HL-60 (cell line): Measurements from ENCODE around the gene TSHZ2.
"Not testable (repeated sequence)": the region's sequence is repeated elsewhere in the genome, so short reads cannot be mapped to it uniquely, and the experiment has no call there.

Experiments used
- DNase-seq, 2 experiments: peaks; one replicate each; pipeline ENCODE4 v3.0.0-alpha.2; 2010 to 2020; ENCODE audit warnings: low read depth in 1 of 2, low spot score in 1 of 2
- H3K27ac ChIP-seq: fragments of 250-450 bp; sonication (Bioruptor Pico); replicated peaks from 2 replicates; pipeline ENCODE4 v1.5.1; 2020; ENCODE audit warnings: mild to moderate bottlenecking, moderate library complexity
- H3K27me3 ChIP-seq: fragments of 250-450 bp; sonication (Bioruptor Pico); 2 replicates; pipeline ENCODE4 v1.5.1; 2021; ENCODE audit warnings: mild to moderate bottlenecking, moderate library complexity; ENCODE audit not compliant: insufficient read depth, poor library complexity, severe bottlenecking
- H3K4me3 ChIP-seq: replicated peaks from 2 replicates; pipeline ENCODE4 v1.5.1; 2011; ENCODE audit warnings: mild to moderate bottlenecking, control low read depth, low read length; ENCODE audit not compliant: insufficient read depth
- GABPA ChIP-seq: IDR thresholded peaks from 2 replicates; pipeline ENCODE4 v1.6.1; 2012; ENCODE audit warnings: low read depth
- POLR2AphosphoS5 ChIP-seq: IDR thresholded peaks from 2 replicates; pipeline ENCODE4 v1.6.1; 2012; ENCODE audit warnings: low read depth
- SPI1 ChIP-seq: IDR thresholded peaks from 2 replicates; pipeline ENCODE4 v1.6.1; 2012; ENCODE audit warnings: low read depth, mild to moderate bottlenecking, borderline replicate concordance
- TF ChIP-seq, protein P1 (sequence below): IDR thresholded peaks from one replicate; pipeline ENCODE4 v1.5.1; 2011; ENCODE audit warnings: low read length, control low read depth, inconsistent platforms; ENCODE audit not compliant: insufficient read depth
- TF ChIP-seq, protein P2 (sequence below): IDR thresholded peaks from 2 replicates; pipeline ENCODE4 v1.6.1; 2012; ENCODE audit warnings: low read depth; ENCODE audit not compliant: insufficient replicate concordance

The TSHZ2 gene

DNA sequence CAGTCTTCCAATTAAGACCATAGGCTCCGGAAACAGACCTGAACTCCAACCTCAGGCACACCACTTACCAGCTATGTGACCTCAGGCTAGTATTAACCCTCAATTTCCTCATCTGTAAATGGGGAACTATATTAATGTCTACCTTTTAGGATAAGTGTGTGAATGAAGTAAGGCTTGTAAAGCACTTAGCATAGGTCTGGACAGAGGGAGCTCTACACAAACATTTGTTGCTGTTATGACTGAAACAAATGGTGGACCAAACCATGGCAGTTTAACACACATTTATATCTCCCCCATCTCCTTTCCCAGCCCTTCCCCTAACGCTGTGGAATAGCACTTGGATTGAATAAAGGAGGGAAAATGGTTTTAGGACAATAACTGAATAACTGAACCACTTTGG lies 48.7 kb downstream of the TSHZ2 start:
- peaks cover 3% of the 10 kb centered on the region for H3K27me3 ChIP-seq
- no peak overlapping the region for H3K4me3 ChIP-seq
- TF ChIP-seq, protein P1, sequence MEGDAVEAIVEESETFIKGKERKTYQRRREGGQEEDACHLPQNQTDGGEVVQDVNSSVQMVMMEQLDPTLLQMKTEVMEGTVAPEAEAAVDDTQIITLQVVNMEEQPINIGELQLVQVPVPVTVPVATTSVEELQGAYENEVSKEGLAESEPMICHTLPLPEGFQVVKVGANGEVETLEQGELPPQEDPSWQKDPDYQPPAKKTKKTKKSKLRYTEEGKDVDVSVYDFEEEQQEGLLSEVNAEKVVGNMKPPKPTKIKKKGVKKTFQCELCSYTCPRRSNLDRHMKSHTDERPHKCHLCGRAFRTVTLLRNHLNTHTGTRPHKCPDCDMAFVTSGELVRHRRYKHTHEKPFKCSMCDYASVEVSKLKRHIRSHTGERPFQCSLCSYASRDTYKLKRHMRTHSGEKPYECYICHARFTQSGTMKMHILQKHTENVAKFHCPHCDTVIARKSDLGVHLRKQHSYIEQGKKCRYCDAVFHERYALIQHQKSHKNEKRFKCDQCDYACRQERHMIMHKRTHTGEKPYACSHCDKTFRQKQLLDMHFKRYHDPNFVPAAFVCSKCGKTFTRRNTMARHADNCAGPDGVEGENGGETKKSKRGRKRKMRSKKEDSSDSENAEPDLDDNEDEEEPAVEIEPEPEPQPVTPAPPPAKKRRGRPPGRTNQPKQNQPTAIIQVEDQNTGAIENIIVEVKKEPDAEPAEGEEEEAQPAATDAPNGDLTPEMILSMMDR = no peak
- TF ChIP-seq POLR2AphosphoS5 (no peak), SPI1 (no peak), GABPA (no peak)
- TF ChIP-seq, protein P2, sequence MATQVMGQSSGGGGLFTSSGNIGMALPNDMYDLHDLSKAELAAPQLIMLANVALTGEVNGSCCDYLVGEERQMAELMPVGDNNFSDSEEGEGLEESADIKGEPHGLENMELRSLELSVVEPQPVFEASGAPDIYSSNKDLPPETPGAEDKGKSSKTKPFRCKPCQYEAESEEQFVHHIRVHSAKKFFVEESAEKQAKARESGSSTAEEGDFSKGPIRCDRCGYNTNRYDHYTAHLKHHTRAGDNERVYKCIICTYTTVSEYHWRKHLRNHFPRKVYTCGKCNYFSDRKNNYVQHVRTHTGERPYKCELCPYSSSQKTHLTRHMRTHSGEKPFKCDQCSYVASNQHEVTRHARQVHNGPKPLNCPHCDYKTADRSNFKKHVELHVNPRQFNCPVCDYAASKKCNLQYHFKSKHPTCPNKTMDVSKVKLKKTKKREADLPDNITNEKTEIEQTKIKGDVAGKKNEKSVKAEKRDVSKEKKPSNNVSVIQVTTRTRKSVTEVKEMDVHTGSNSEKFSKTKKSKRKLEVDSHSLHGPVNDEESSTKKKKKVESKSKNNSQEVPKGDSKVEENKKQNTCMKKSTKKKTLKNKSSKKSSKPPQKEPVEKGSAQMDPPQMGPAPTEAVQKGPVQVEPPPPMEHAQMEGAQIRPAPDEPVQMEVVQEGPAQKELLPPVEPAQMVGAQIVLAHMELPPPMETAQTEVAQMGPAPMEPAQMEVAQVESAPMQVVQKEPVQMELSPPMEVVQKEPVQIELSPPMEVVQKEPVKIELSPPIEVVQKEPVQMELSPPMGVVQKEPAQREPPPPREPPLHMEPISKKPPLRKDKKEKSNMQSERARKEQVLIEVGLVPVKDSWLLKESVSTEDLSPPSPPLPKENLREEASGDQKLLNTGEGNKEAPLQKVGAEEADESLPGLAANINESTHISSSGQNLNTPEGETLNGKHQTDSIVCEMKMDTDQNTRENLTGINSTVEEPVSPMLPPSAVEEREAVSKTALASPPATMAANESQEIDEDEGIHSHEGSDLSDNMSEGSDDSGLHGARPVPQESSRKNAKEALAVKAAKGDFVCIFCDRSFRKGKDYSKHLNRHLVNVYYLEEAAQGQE = no peak
- no peak overlapping the region for H3K27ac ChIP-seq
- DNase-seq = no peak

DNA sequence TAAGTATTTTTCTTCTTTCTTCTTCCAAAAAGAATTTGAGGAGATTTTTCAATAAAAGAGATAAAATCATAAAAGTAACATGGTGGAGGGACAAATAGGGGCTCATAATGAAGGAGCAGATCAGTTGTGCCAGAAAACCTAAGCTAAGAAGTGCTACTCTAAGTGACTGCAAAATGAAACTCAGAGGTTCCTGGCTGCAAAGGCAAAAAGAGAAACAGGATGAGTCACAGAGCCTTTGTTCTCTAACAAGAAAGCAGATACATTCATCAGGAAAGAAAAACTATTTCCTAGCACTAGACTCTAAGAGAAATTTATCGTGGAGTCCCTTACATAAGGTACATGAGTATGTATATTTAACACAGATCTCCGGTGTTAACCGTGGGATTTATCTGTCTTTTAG lies 49.8 kb downstream of the TSHZ2 start:
- Histone ChIP-seq H3K27me3 (peaks cover 3% of the 10 kb centered on the region), H3K4me3 (no peak overlapping the region), H3K27ac (no peak overlapping the region)
- TF ChIP-seq SPI1 = no peak
- TF ChIP-seq POLR2AphosphoS5 = no peak
- TF ChIP-seq, protein P2 = no peak
- TF ChIP-seq, protein P1 = no peak
- TF ChIP-seq GABPA = no peak
- no peak for DNase-seq

DNA sequence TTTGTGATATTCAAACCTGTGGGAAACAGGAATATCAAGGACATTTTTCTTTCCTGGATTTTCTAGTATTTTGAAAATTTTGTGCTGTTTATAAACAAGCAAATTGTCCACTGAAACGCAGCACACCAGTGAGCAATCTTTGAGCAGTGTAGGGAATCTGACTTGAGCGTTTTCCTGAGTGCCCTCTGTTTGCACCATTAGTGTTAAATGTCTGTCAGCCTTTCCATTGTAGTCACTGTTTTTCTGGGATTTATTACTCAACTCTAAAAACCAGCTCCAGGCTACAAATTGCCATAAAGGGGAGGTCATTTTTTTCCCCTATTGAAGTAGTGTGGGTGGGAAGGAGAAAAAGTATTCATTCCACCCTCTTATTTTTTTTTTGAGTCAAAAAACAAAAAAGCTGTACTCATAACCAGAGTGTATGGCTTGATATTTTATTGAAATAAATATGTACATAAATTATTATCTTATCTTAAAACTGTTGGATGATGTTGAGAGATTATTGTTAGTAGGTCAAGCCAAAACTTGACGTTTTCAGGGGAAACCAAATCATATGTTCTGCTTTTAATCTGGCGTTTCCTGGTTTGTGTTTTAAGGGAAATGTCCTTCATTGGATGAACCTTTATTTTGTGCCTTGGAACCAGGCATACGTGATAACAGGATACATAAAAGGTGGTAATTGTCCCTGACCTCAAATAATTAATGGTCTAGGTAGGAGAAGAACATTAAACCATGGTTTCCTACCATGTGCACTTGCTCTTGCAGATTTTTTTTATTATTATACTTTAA lies 51.8 kb downstream of the TSHZ2 start:
- Histone ChIP-seq H3K27me3 (no peaks in the 10 kb centered on the region), H3K4me3 (no peak overlapping the region), H3K27ac (no peak overlapping the region)
- DNase-seq = no peak
- TF ChIP-seq POLR2AphosphoS5 = no peak
- TF ChIP-seq GABPA = no peak
- TF ChIP-seq, protein P2 = no peak
- no peak for TF ChIP-seq SPI1
- TF ChIP-seq, protein P1 = no peak

DNA sequence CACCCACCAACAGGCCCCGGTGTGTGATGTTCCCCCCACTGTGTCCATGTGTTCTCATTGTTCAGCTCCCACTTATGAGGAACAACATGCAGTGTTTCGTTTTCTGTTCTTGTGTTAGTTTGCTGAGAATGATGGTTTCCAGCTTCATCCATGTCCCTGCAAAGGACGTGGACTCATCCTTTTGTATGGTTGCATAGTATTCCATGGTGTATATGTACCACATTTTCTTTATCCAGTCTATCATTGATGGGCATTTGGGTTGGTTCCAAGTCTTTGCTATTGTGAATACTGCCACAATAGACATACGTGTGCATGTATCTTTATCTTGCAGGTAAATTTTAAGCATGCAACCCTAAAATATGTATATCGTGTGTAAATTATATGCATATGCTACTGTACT lies 52.5 kb downstream of the TSHZ2 start:
- H3K4me3 ChIP-seq, H3K27me3 ChIP-seq, H3K27ac ChIP-seq, DNase-seq: not testable (repeated sequence)
